Stomach (tissue), 4 donors: ENCODE data around the gene ABCB8.

Source experiments
- EP300 ChIP-seq: sonication (generic); formaldehyde crosslinking; IDR thresholded peaks from one replicate; pipeline ENCODE4 v1.6.1; 2017; ENCODE audit warnings: antibody characterized with exemption
- POLR2A ChIP-seq, 4 donors: fragments of 450-650 bp; IDR thresholded peaks; one replicate each; pipeline ENCODE4 v1.6.1; 2016; ENCODE audit warnings: antibody characterized with exemption in 4 of 4, control low read depth in 2 of 4, mild to moderate bottlenecking in 1 of 4, moderate library complexity in 1 of 4

- TF ChIP-seq POLR2A (IDR thresholded peaks at IDR 0.05) (no peak), EP300 (no peak)
Observed at GRCh38 chr7:151082141-151083070, 54.2 kb downstream of the ABCB8 start.
